ENCODE data around the gene STX12.
"Not testable (repeated sequence)": the region's sequence is repeated elsewhere in the genome, so short reads cannot be mapped to it uniquely, and the experiment has no call there.

The STX12 gene

GRCh38 chr1:27856561-27857343, 83.7 kb downstream of the STX12 start:
- DNase-seq (ENCODE audit: extremely low spot score) = no peak
- ChIA-PET POLR2A (no interaction called here), CTCF (interaction anchor here (0.7 to 4.2 kb wide), 27 partner anchors 8 to 356 kb away, joined by 3 to 78 read pairs (median 6); partner anchors contain the start of gene STX12)
- TF ChIP-seq CTCF (IDR thresholded peaks at IDR 0.05; ENCODE audit: control extremely low read depth, extremely low read depth, low read depth, missing control alignments) = no peak

DNA sequence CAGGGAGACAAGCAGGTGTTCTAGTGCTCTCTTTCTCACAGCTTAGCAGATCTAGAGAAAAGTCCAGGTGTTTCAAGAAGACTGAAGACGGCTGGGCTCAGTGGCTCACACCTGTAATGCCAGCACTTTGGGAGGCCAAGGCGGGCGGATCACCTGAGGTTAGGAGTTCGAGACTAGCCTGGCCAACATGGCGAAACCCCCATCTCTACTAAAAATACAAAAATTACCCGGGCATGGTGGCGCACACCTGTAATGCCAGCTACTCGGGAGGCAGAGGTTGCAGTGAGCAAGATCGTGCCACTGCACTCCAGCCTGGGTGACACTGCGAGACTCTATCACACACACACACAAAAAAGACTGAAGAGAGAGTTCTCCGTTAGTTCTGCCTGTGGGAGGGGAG, 84.5 kb downstream of the STX12 start:
- POLR2A ChIA-PET; DNase-seq (ENCODE audit: extremely low spot score): not testable (repeated sequence)
- CTCF ChIA-PET = interaction anchor here (0.6 to 4.2 kb wide), 41 partner anchors 8 to 356 kb away, joined by 3 to 78 read pairs (median 4); partner anchors contain the start of genes PPP1R8 and STX12

DNA sequence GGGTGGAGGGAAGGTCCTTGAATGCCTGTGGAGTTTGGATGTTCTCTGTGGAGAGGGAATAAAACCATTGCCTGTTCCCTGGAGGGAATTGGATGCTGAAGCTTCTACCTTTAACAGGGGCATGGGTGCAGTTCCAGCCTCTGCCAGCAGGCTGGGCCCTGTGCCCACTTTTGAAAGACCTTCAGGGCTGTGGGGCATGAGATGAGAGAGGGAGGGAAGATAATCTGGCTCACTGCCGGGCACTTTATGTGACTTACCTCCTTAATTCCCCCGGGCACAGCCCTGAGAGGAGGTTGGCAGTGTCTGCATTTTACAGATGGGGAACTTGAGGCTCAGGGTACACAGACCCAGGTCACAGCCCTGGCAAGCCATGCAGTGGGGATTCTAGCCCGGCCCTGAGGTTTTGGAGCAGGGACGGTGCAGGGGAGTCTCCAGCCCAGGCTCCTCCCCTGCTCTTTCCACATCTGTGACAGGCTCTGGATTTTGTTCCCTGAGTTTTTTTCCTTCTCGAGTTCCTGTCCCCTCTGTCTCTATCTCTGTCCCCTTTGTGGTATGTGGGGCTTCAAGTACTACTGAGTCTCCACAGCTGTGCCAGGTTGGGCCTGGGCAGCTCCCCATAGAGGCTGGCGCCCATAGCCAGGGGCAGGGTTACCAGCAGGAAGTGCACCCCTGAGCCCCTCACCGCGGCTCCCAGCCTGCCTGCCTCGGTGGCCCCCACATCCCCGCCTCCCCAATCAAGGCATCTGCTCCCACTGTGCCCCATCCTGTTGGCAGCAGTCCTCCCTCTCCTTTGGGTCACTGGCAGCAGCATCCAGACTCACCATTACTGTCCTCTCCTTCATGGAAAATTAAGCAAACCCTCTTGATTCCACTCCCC, 85.3 kb downstream of the STX12 start:
- CTCF ChIA-PET = interaction anchor here (0.6 to 4.2 kb wide), 40 partner anchors 9 to 355 kb away, joined by 3 to 78 read pairs (median 4); partner anchors contain the start of genes PPP1R8 and STX12
- peak; percentile 99 for TF ChIP-seq CTCF (IDR thresholded peaks at IDR 0.05; ENCODE audit: control extremely low read depth, extremely low read depth, low read depth, missing control alignments)

GRCh38 chr1:27858949-27859576, 86.0 kb downstream of the STX12 start:
- ChIA-PET POLR2A (no interaction called here), CTCF (interaction anchor here (1.5 to 4.2 kb wide), 4 partner anchors 75 to 350 kb away, joined by 5 to 78 read pairs (median 10); no protein-coding TSS in a partner anchor)
- DNase-seq (ENCODE audit: extremely low spot score) = no peak
- TF ChIP-seq CTCF (IDR thresholded peaks at IDR 0.05; ENCODE audit: control extremely low read depth, extremely low read depth, low read depth, missing control alignments) = no peak

More for the DNA sequence above, 85.3 kb downstream of the STX12 start:
- peak; percentile 82 for DNase-seq (ENCODE audit: extremely low spot score)
- POLR2A ChIA-PET = no interaction called here

DNA sequence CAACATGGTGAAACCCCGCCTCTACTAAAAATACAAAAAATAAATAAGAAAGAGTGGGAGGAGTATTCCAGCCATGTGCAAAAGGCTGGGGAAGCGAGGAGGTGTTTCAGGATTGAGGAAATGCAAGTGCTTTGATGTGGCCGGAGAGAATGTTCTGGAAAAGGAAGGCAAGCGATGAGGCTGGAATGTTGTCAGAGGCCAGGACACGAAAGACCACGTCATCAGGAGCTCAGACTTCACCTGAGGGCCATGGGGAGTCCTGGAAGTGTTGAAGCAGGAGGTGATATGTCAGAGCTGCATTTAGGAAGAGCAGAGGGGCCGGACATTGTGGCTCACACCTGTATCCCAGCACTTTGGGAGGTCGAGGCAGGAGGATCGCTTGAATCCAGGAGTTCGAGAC, 88.4 kb downstream of the STX12 start:
- ChIA-PET POLR2A (no interaction called here), CTCF (interaction anchor here (1.0 kb wide), 1 partner anchor 114 kb away, joined by 3 read pairs; no protein-coding TSS in a partner anchor)
- DNase-seq (ENCODE audit: extremely low spot score) = no peak
- TF ChIP-seq CTCF (IDR thresholded peaks at IDR 0.05; ENCODE audit: control extremely low read depth, extremely low read depth, low read depth, missing control alignments) = no peak

- no peak for TF ChIP-seq CTCF (IDR thresholded peaks at IDR 0.05; ENCODE audit: control extremely low read depth, extremely low read depth, low read depth, missing control alignments)
- no peak for DNase-seq (ENCODE audit: extremely low spot score)
- POLR2A ChIA-PET = interaction anchor here (0.6 kb wide), 1 partner anchor 13 kb away, joined by 5 read pairs; no protein-coding TSS in a partner anchor
- CTCF ChIA-PET = interaction anchor here (1.0 kb wide), 1 partner anchor 113 kb away, joined by 3 read pairs; no protein-coding TSS in a partner anchor
These were observed 89.0 kb downstream of the STX12 start for GRCh38 chr1:27862004-27862403.
